ENCODE results near the gene FDX1. TPM values are rescaled to one million over a fixed set of nuclear protein-coding genes. Genes with fewer than 3 reads are reported as not detected.

FDX1 gene
- total RNA-seq, 1 experiment from 2014 or later: 14.5 TPM

GRCh38 chr11:110513259-110513801 lies 83.6 kb downstream of the FDX1 start:
- ATAC-seq (no peak), DNase-seq (ENCODE audit: low read depth, low spot score) (no peak)
- no peaks in the 10 kb centered on the region for H3K4me1 ChIP-seq (ENCODE audit: control insufficient read depth in 1 of 2, insufficient read depth in 2 of 2, low read length in 2 of 2)
- ChIA-PET POLR2A (no interaction called here), CTCF (no interaction called here), RAD21 (ENCODE audit: low non-redundant PET in 1 of 2, low total read pairs in 2 of 2, uncharacterized antibody in 2 of 2, unreplicated experiment in 2 of 2) (no interaction called here)
- H3K4me3 ChIP-seq (replicated peaks in 1 of 2; ENCODE audit: low read depth in 1 of 2, low read length in 2 of 2): no peak overlapping the region
- no peak overlapping the region for H3K27ac ChIP-seq (ENCODE audit: low read depth, low read length)
- no peaks in the 10 kb centered on the region for H4K20me1 ChIP-seq (ENCODE audit: insufficient read depth)
- intact Hi-C loops (cut with micrococcal nuclease): no loop called here
- no peaks in the 10 kb centered on the region for H3K27me3 ChIP-seq (ENCODE audit: insufficient read depth, low read length)
- H3K79me2 ChIP-seq (ENCODE audit: insufficient read depth, low read length): no peaks in the 10 kb centered on the region
- no peaks in the 10 kb centered on the region for H3K36me3 ChIP-seq (ENCODE audit: control insufficient read depth in 1 of 2, insufficient read depth in 2 of 2, low read length in 2 of 2)
- TF ChIP-seq RAD21 (IDR thresholded peaks at IDR 0.05; ENCODE audit: low read depth) (no peak), JUND (IDR thresholded peaks at IDR 0.05) (no peak), ZBTB33 (IDR thresholded peaks at IDR 0.05; ENCODE audit: extremely low read depth, insufficient replicate concordance, low read length) (no peak), SIN3A (IDR thresholded peaks at IDR 0.05; ENCODE audit: low read depth) (no peak), ZFX (IDR thresholded peaks at IDR 0.05) (no peak), POLR2AphosphoS5 (IDR thresholded peaks at IDR 0.05; ENCODE audit: low read depth, low read length) (no peak), EZH2 (IDR thresholded peaks at IDR 0.05) (no peak), EGR1 (IDR thresholded peaks at IDR 0.05; ENCODE audit: low read depth) (no peak), POLR2A (IDR thresholded peaks at IDR 0.05; ENCODE audit: borderline replicate concordance, extremely low read depth, insufficient read depth, insufficient read length) (no peak), ATF3 (IDR thresholded peaks at IDR 0.05) (no peak), CTCF (IDR thresholded peaks at IDR 0.05 in 2 of 3, conservative IDR thresholded peaks at IDR 0.05 in 1 of 3; ENCODE audit: borderline replicate concordance in 1 of 3, insufficient read depth in 1 of 3, low read depth in 2 of 3, low read length in 2 of 3) (no peak), SP1 (IDR thresholded peaks at IDR 0.05; ENCODE audit: low read depth) (no peak), FOSL1 (IDR thresholded peaks at IDR 0.05; ENCODE audit: low read depth) (no peak), CEBPB (IDR thresholded peaks at IDR 0.05; ENCODE audit: low read depth) (no peak), ZNF274 (IDR thresholded peaks at IDR 0.05; ENCODE audit: low read depth, low read length) (no peak), REST (IDR thresholded peaks at IDR 0.05; ENCODE audit: low read depth) (no peak)
- no peak overlapping the region for H3K4me2 ChIP-seq (ENCODE audit: low read length)
- H3K9me3 ChIP-seq (ENCODE audit: control insufficient read depth in 1 of 2, insufficient read depth in 1 of 2, low read depth in 1 of 2, low read length in 2 of 2): no peaks in the 10 kb centered on the region
- no peaks in the 10 kb centered on the region for H3K9me2 ChIP-seq (ENCODE audit: insufficient read depth)
- BruUV-seq (replicated peaks): no TSS peak
- no peak overlapping the region for H2AFZ ChIP-seq (ENCODE audit: low read depth, low read length, poor library complexity, severe bottlenecking)
- H3K9ac ChIP-seq (ENCODE audit: low read length): no peak overlapping the region

All from HCT116 (cell line).